ENCODE results near the gene FHOD1.

The FHOD1 gene

GRCh38 chr16:67206838-67207248 lies 40.4 kb downstream of the FHOD1 start:
- DNase-seq, result no peak

DNA sequence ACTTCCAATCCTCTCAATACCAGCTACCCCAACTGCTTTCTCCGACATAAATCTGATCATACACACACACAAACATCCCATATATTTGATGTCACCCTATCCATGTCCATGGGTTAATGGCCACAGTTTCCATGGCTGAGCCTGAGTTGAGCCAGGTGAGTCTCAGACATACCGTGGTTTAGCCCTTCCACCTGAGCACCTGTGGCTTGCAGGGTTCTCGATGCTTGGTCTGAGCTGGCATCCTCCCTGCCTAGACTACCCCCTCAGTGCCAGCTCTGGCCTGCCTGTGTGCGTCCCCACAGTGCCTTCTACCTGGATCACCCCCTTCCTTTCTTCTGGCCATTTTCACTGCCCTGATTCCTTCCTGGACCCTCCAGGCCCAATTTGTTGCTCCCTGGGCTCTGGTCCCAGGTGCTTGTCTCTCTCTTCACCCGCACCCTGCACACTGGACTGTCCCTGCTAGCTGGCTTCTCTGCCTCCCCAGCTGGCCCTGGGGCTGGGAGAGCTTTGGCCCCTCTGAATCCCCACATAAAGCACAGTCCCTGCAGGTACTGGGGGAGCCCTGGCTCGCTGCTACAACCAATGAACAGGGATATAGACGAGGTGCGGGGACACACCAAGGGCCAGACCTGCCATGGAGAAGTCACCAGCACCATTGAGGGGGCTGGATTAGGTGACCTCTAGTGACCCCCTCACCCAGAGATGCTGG lies 41.0 kb downstream of the FHOD1 start:
- DNase-seq, result no peak

DNA sequence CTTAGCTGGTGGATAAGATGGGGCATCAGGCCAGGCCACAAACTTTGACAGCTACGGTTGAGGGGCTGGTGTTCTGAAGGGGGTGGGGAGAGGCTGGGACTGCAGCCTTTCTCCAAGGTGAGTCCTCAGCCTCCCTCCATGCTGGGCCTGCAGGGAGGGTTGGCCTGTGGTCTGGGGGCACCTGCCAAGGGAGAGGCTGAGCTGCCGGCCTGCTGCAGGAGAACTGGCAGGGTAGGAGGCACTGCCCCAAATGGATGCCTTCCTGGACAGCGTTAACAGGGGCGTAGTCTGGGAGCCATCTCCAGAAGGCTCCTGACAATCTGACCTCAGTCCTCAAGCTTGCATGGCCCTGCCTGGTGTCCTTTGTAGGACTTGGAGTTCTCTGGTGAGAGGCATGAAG lies 43.2 kb downstream of the FHOD1 start:
- no peak for DNase-seq

DNA sequence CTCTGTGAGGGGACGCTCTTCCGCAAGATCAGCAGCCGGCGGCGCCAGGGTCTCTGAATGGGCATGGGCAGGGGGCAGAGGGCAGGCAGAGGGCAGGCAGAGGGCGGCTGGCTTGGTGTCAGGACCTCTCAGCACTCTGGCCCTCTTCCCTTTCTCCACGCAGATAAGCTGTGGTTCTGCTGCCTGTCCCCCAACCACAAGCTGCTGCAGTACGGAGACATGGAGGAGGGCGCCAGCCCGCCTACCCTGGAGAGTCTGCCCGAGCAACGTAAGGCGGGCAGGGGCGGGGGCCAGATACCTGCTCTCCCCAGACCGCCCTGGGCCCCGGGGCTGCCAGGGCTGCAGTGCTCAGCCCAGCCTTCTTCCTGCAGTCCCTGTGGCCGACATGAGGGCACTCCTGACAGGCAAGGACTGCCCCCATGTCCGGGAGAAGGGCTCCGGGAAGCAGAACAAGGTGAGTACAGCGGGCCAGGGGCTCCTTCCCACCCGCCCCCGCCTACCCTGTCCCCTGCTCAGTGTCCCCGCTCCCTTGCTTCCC lies 44.3 kb downstream of the FHOD1 start:
- no peak for DNase-seq

DNA sequence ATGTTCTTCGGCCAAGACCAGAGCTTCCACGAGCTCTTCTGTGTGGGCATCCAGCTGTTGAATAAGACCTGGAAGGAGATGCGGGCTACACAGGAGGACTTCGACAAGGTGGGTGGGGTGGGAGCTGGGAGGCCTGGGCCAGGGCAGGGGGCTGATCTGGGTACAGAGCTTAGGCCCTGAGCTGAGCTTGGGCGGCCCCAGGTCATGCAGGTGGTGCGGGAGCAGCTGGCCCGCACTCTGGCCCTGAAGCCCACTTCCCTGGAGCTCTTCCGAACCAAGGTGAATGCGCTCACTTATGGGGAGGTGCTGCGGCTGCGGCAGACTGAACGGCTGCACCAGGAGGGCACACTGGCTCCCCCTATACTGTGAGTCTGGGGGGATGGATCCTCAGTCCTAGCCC lies 44.9 kb downstream of the FHOD1 start:
- no peak for DNase-seq

DNA sequence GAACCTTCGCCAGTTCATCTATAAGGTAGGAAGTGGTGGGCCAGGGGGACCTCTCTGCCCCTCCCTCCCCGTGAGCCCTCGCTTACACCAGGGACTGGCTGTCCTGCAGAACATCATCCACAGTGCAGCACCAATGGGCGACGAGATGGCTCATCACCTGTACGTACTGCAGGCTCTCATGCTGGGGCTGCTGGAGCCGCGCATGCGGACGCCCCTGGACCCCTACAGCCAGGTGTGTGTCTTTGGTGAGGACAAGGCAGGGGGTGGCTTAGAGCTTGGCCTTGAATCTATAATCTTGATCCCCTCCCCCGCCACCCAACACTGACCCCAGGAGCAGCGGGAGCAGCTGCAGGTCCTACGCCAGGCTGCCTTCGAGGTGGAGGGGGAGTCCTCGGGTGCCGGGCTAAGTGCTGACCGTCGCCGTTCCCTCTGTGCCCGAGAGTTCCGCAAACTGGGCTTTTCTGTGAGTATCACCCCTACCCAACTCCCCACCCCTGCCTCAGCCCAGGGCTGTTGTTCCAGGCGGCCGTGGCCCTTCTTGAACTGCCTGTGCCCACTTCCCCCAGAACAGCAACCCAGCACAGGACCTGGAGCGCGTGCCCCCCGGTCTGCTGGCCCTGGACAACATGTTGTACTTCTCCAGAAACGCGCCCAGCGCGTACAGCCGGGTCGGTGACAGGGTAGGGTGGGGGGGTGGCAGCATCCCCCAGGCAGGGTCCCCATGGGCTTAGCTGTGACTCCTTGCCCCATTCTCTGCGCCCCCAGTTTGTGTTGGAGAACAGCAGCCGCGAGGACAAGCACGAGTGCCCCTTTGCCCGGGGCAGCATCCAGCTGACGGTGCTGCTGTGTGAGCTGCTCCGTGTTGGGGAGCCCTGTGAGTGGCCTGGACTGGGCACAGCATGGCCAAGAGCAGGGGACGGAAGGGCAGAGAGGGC lies 45.6 kb downstream of the FHOD1 start:
- no peak for DNase-seq

GRCh38 chr16:67200491-67200890 lies 46.8 kb downstream of the FHOD1 start:
- DNase-seq, result no peak

DNA sequence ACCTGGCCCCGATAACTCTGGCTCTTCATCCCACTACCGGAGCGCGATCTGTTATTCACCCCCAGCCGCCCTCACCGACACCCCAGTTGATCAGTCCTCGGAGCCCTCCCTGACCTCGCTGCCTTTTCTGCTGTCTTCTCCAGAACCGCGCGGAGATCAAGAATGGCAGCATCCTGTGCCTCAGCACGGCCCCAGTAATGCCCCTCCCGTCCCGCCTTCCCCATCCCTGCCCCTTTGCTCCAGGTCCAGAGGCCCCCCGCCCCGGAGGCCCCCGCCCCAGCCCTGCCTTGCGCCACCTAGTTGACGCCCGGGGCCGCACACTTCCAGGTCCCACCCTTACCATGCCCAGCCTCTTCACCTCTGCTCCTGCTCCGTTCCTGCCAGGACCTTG lies 47.5 kb downstream of the FHOD1 start:
- DNase-seq, result no peak

DNA sequence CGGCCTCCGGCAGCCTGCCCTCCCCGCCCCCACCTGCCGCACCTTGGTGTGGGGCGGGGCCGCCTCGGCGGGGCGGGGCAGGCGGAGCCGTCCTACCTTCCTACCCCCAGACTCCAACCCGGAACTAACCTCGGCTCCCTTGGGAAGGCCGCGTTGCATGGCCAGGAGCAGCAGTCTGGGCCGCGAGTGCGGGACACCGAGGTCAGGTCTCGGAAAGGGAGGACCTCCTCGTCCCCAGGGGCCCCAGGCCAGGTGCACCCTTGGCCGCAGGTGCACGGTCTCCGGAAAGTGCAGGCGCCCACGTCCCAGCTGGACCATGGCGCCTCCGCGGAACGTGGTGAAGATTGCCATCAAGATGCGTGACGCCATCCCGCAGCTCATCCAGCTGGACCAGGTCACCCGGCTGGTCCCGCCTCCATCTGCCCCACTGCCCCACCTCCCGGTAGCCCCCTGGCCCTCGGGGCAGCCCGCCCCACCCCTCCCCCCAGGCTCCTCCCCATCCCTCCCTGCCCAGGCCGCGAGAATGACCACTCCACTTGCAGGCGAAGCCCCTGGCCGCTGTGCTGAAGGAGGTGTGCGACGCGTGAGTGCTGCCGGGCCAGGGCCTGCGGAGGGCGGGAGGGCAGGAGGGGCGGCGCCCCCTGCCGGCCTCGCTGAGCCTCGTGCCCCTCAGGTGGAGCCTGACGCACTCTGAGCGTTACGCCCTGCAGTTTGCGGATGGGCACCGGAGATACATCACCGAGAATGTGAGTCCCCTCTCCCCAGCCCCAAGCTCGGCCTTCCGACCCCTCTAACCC lies 48.1 kb downstream of the FHOD1 start, which contains the start of gene ELMO3:
Gene ELMO3 (plus strand): TSS at position 121 of the 797 bp plus-strand sequence. CDS start 196 bp downstream, at position 317.
- peak; percentile 1 for DNase-seq

DNA sequence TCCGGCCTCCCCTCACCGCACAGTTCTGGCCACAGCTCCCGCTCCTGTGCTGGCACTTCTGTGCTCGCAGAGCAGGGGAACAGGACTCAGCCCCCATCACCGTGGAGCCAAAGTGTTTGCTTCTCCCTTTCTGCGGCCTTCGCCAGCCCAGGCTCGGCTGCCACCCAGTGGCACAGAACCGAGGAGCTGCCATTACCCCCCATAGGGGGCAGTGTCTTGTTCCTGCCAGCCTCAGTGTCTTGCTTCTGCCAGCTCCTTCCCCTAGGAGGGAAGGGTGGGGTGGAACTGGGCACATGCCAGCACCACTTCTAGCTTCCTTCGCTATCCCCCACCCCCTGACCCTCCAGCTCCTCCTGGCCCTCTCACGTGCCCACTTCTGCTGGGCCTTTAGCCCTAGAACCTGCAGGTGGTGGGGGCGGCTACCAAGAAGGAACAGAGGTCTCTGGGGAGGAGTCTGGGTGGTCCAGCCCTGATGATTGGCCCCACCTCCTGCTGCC lies 49.0 kb downstream of the FHOD1 start:
- DNase-seq, result peak; percentile 19

DNA sequence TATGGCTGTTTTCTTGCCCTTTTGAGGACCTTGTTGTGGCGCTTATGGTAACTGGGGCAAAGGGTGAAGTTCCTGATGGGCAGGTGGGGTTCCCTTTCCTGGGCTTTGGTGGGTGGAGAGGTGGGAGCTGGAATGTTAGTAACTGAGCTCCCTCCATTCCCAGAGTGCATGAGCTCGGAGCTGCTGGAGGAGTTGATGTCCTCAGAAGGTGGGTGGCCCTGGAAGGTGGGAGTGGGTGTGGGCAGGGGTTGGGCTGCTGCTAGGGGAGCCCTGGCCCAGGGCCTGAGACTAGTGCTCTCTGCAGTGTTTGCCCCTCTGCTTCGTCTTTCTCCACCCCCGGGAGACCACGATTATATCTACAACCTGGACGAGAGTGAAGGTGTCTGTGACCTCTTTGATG lies 49.6 kb downstream of the FHOD1 start:
- DNase-seq, result no peak

DNA sequence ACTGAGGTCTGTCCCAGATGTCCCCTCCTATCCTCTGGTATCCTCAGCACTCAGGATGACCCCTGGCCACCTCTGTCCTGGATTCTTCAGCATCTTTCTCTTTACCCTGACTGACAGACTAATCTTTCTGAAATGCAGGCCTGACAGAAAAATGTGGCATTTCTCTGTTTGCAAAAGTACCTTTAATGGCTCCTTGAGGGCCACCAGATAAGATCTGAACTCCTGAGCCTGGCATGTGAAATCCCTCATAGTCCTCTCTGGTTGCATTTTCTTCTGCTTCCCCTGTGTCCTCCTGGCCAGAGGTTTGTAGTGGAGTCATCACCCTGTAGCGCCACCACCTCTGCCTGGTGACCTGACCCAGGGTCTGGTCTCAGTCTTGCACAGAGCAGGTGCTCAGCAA lies 50.4 kb downstream of the FHOD1 start:
- no peak for DNase-seq

GRCh38 chr16:67195676-67196075 lies 51.6 kb downstream of the FHOD1 start:
- DNase-seq, result no peak

DNA sequence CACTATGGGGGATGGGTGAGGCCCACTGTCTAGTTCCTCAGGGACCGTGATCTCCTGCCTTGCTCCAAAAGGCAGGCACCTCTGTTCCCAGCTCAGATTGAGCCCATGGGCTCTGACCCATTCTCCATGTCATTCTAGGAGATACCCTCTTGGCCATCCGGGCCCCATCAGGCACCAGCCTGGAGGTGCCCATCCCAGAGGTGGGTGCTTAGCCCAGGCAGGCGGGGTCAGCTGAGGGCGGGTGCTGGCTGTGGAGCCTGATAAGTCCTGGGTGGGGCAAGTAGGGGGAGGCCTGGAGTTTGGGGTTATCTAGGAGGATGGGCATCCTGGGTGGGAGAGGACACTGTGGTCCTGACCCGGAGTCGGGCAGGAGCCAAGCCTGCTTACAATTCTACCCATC lies 53.0 kb downstream of the FHOD1 start:
- DNase-seq, result no peak

GRCh38 chr16:67193536-67193935 lies 53.7 kb downstream of the FHOD1 start:
- DNase-seq, result no peak

DNA sequence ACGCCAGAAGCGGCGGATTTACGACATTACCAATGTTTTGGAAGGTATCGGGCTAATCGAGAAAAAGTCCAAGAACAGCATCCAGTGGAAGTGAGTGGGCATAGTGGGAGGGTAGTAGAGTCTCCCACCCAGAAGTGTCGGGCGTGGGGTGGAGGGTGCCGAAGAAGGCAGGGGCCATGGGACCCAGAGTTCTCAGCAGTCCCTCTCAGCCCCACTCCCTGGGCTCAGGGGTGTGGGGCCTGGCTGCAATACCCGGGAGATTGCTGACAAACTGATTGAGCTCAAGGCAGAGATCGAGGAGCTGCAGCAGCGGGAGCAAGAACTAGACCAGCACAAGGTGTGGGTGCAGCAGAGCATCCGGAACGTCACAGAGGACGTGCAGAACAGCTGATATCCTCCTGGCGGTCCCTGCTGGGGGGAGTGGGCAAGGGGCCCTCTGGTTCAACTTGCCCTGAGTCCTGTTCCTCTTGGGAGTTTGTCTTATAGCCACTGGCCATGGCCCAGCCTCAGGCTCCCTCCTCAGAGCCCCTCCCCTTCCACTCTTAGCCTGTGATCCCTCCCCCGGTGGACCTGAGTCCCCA lies 54.4 kb downstream of the FHOD1 start:
- DNase-seq, result no peak

GRCh38 chr16:67191995-67192681 lies 55.1 kb downstream of the FHOD1 start, which contains the start of gene E2F4:
E2F4 (plus strand) TSS chr16:67192155; CDS start chr16:67192228, 73 bp downstream.
- DNase-seq, result peak; percentile 41

DNA sequence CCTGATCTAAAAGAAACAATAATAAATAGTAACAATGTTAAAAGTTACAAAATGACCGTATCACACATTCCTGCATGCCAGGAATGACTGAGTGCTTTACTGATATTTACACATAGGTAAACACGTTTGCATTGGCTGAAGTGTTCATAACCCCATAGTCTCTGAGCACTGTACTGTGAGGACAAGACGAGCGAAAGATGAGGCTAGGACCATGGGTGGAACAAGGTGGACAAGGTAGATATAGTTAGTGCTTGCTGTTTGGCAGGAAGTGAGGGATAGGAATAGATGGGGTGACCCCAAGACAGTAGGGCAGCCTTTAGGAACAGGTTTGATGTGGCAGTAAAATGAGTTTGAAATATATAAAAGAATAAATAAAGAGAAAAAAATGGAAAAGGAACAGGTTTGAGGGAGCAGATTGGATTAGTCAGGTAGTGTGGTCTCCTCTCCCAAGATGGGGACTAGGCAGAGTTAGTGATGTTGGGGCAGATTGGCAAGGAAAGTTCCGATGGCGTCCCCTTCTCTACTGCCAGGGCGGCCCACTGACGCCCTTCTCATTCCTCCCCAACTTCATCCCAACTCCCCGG lies 55.8 kb downstream of the FHOD1 start:
- DNase-seq, result no peak

GRCh38 chr16:67190448-67191399 lies 56.6 kb downstream of the FHOD1 start:
- no peak for DNase-seq

DNA sequence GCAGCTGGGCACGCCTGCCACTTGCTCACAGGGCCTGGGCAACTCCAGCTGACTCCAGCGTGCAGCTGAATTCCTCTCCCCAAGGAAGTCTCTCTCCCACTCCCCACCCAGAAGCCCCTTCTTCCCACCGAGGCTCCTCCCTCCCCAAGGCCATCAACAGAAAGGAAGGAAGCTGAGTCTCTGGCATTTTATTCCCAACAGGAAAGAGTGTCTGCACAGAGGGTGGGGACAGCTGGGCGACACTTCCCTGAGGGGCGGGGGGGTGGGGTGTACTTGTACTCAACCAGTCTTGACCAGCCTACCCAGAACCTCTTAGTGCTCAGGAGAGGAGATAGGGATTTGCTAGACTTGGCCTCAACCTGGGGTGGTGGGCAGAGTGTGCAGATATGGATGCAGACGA lies 57.2 kb downstream of the FHOD1 start, which contains the start of gene EXOC3L1:
Gene EXOC3L1 (minus strand): TSS at position 96 of the 400 bp plus-strand sequence. CDS start 460 bp downstream, outside the sequence.
- no peak for DNase-seq
